Measurements from ENCODE around the gene NOTCH2. TPM values are rescaled to one million over a fixed set of nuclear protein-coding genes. Genes with fewer than 3 reads are reported as not detected.

The NOTCH2 gene
- total RNA-seq, 4 donors from 2014 or later: 90.2 to 170 (median 118) TPM

- TF ChIP-seq CTCF (IDR thresholded peaks at IDR 0.05; ENCODE audit: low read depth): no peak
These were observed 189.7 kb downstream of the NOTCH2 start for GRCh38 chr1:119879510-119880434.

DNA sequence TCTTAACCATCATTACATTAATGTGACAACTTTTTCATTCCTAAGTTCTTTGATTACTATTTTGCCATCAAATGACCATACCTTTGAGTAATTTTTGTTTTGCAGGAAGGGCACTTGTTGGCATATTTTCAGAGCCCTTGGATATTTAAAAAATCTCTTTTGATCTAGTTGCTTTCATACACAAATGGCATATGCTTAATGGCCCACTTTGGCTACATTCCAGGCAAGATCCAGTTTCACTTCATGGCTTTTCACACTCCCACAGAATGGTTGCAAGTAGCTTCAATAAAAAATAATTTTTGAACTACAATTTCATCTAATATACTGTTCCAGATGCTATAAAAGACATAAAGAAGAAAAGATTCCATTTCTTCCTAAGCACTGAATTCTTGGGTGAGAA, 191.3 kb downstream of the NOTCH2 start:
- TF ChIP-seq CTCF (IDR thresholded peaks at IDR 0.05; ENCODE audit: low read depth): no peak

DNA sequence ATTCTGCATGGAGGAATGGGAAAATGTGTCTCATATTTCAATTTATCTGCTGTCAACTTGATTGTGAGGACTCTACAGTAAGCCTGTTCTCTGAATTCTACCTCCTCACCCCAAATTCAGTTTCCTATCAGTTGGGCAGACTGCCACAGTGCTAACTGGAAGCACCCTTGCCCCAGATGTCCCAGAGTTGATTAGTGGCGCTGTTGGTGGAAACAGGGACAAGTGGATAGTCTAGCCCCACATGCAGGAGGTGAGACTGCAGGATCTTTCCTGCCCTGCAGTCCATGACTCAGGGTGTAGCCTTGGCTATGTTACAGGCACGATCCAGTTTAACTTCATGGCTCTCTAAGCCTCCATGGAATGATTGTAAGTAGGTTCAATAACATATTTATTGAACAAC, 195.3 kb downstream of the NOTCH2 start:
- no peak for TF ChIP-seq CTCF (IDR thresholded peaks at IDR 0.05; ENCODE audit: low read depth)

- TF ChIP-seq CTCF (IDR thresholded peaks at IDR 0.05; ENCODE audit: low read depth): no peak
These were observed 196.1 kb downstream of the NOTCH2 start for GRCh38 chr1:119873135-119874015.

DNA sequence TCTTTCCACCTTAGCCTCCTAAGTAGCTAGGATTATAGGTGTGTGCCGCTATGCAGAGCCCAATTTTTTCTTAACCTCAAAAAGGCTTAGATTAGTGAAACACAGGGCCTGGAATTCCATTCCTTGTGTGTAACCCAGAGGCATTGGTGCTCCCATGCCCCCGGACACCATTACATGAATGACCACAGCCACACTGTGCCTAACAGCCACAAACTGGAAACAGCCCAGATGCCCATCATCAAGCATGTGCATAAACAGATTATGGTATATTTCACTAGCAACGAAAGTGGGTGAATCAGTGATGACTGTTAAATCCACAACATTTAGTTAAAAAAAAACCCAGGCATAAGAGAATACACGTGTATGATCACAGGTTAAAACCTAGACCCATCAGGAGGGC, 197.6 kb downstream of the NOTCH2 start:
- no peak for TF ChIP-seq CTCF (IDR thresholded peaks at IDR 0.05; ENCODE audit: low read depth)

GRCh38 chr1:119870917-119871596, 198.4 kb downstream of the NOTCH2 start:
- no peak for TF ChIP-seq CTCF (IDR thresholded peaks at IDR 0.05; ENCODE audit: low read depth)
